Measurements from ENCODE around the gene WDR27.

The WDR27 gene

DNA sequence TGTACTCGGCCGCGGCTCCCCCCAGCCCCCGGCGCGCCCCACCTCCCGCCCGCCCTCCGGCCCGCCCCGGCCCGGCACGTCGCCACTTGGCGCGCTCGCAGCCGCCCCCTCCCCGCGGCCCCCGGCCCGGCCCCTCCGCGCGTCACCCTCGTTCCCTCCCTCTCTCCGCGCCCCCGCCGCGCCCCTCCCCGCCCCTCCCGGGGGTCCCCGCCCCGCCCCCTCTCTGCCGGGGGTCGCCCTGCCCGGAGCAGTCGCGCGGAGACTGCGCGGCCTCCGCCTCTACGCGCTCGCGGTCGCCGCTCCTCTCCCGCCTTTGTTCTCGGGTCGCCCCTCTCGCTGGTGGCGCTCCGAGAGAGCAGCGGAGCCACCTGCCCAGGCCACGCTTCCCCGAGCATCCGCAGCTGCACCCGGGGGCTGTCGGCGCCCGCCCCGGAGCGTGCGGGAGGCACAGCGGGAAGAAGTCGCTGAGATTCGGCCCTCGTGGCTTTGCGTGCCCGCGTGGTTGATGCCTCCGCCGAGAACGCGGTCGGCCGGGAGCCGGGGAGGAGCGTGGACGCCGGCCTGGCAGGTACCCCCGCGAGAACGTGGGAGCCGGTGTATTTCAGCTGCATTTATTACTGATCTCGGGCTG, 22.8 kb upstream of the WDR27 start, which contains the start of gene PHF10:
PHF10 (minus strand) TSS at position 7 of the 631 bp plus-strand sequence. CDS start 569 bp downstream, outside the sequence.
- Histone ChIP-seq H3K4me3 (ENCODE audit: low read length in 2 of 2) (peak within 1 kb of the TSS; percentile 80 to 84), H3K27me3 (ENCODE audit: control insufficient read depth in 1 of 2, insufficient read depth in 2 of 2, low read length in 2 of 2) (no peaks in the 10 kb centered on the region), H3K36me3 (ENCODE audit: control insufficient read depth in 2 of 2, insufficient read depth in 2 of 2, low read length in 2 of 2) (no peaks in the 10 kb centered on the region), H3K9ac (ENCODE audit: low read length in 2 of 2) (peak within 1 kb of the TSS; percentile 75 to 84), H3K4me1 (ENCODE audit: control insufficient read depth, insufficient read depth, low read length) (peaks cover 8% of the 10 kb centered on the region), H3K9me3 (ENCODE audit: control insufficient read depth in 2 of 2, low read length in 2 of 2) (no peaks in the 10 kb centered on the region), H3K27ac (ENCODE audit: low read length) (peak within 1 kb of the TSS; percentile 70)

DNA sequence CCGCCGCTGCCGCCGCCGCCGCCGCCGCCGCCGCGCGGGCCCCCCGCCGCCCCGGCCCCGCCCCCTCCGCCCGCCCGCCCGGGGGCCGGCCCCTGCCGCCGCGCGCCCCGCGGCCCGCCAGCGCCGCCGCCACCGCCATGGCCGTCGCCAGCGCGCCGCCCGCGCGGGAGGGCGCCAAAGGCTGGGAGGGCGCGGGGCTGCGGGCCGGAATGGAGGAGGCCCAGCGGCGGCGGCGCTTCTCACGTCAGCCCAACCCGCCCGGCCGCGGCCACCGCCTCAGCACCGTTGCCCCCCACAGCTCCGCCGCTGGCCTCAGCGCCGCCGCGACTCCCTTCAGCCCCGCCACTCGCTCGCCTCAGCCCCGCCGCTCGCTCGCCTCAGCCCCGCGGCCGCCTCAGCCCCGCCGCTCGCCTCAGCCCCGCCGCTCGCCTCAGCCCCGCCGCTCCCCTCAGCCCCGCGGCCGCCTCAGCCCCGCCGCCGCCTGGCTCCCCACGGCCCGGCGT, 22.2 kb upstream of the WDR27 start:
- H3K27me3 ChIP-seq (ENCODE audit: control insufficient read depth in 1 of 2, insufficient read depth in 2 of 2, low read length in 2 of 2) = no peaks in the 10 kb centered on the region
- peaks cover 8% of the 10 kb centered on the region for H3K4me1 ChIP-seq (ENCODE audit: control insufficient read depth, insufficient read depth, low read length)
- no peak overlapping the region for H3K27ac ChIP-seq (ENCODE audit: low read length)
- H3K4me3 ChIP-seq (ENCODE audit: low read length in 2 of 2) = peak overlapping the region in 1 of 2 donors; percentile 64
- H3K9me3 ChIP-seq (ENCODE audit: control insufficient read depth in 2 of 2, low read length in 2 of 2) = no peaks in the 10 kb centered on the region
- no peaks in the 10 kb centered on the region for H3K36me3 ChIP-seq (ENCODE audit: control insufficient read depth in 2 of 2, insufficient read depth in 2 of 2, low read length in 2 of 2)
- H3K9ac ChIP-seq (ENCODE audit: low read length in 2 of 2) = no peak overlapping the region

DNA sequence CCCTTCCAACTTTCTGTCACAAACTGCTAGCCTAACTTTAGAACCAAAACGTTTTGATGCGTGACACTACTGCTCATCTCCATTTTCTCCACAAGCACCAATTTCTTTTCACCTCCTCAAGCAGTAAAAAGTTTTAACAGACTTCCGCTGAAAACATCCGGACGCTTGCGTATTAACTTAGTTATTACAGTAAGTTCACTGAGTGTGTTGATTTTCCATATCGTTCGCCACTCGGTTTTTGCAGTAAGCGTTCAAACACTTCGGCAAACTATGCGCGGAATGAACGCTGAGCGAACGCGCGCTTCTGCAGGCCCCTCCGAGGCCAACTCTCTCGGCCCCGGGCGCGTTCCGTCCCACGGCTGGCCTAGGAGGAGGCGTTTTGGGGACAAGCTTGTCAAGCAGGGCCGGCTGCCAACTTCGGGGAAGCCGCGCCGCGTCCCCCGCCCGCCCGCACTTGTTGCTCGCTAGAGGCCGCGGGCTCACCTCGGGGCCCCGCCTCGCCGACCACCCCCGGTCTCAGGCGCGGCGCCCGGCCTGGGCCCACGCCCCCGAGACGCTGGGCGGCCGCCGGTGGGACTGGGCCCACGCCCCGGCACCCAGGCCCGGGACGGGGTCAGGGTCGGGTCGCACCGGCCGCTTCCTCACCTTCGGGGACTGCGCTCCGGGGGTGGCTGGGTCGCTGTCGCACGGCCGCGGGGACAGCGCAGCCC, 21.5 kb upstream of the WDR27 start:
- peak overlapping the region; percentile 70 for H3K27ac ChIP-seq (ENCODE audit: low read length)
- H3K9ac ChIP-seq (ENCODE audit: low read length in 2 of 2) = peak overlapping the region; percentile 66 to 84
- H3K36me3 ChIP-seq (ENCODE audit: control insufficient read depth in 2 of 2, insufficient read depth in 2 of 2, low read length in 2 of 2) = no peaks in the 10 kb centered on the region
- H3K4me1 ChIP-seq (ENCODE audit: control insufficient read depth, insufficient read depth, low read length) = peaks cover 8% of the 10 kb centered on the region
- peak overlapping the region; percentile 80 to 84 for H3K4me3 ChIP-seq (ENCODE audit: low read length in 2 of 2)
- H3K27me3 ChIP-seq (ENCODE audit: control insufficient read depth in 1 of 2, insufficient read depth in 2 of 2, low read length in 2 of 2) = no peaks in the 10 kb centered on the region
- H3K9me3 ChIP-seq (ENCODE audit: control insufficient read depth in 2 of 2, low read length in 2 of 2) = no peaks in the 10 kb centered on the region

DNA sequence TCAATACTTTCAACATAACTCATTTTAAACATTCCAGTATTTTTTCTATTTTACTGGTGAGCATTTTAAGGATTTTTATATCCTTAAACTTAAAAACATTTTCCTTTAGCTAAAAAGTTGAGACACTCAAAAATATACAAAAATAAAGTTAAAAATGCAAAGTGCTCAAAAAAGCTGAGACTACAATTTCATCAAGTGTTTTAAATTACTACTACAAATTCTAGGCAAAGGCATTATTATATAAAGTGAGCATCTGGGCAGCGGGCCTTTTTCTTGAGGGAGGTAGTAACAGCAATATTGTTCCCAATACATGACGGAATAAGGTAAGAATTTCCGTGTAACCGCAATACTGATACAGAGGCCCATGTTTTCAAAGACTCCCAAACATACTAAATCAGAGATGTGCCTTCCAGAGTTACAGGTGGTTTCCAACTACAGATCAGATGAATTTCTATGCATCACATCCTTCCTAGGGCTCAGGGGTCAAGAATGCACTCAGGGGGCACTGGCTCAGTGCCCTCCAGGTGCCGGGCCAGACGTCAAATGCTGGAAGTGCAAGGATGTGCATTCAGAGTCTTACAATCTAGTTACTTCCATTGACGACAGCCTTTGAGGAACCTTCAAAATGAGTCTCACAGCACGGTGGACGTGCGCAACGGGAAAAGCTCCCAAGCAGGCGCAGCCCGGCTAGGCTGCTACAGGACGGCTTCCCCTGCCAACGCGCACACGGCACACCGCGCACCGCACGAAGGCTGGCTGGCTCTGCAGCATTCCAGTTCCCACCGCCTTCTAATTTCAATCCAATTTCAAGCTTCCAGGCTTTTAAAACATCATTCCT, 20.8 kb upstream of the WDR27 start:
- Histone ChIP-seq H3K36me3 (ENCODE audit: control insufficient read depth in 2 of 2, insufficient read depth in 2 of 2, low read length in 2 of 2) (no peaks in the 10 kb centered on the region), H3K4me1 (ENCODE audit: control insufficient read depth, insufficient read depth, low read length) (peaks cover 8% of the 10 kb centered on the region), H3K27me3 (ENCODE audit: control insufficient read depth in 1 of 2, insufficient read depth in 2 of 2, low read length in 2 of 2) (no peaks in the 10 kb centered on the region), H3K9ac (ENCODE audit: low read length in 2 of 2) (peak overlapping the region; percentile 66 to 84), H3K27ac (ENCODE audit: low read length) (peak overlapping the region; percentile 70), H3K4me3 (ENCODE audit: low read length in 2 of 2) (peak overlapping the region; percentile 80 to 84), H3K9me3 (ENCODE audit: control insufficient read depth in 2 of 2, low read length in 2 of 2) (no peaks in the 10 kb centered on the region)

DNA sequence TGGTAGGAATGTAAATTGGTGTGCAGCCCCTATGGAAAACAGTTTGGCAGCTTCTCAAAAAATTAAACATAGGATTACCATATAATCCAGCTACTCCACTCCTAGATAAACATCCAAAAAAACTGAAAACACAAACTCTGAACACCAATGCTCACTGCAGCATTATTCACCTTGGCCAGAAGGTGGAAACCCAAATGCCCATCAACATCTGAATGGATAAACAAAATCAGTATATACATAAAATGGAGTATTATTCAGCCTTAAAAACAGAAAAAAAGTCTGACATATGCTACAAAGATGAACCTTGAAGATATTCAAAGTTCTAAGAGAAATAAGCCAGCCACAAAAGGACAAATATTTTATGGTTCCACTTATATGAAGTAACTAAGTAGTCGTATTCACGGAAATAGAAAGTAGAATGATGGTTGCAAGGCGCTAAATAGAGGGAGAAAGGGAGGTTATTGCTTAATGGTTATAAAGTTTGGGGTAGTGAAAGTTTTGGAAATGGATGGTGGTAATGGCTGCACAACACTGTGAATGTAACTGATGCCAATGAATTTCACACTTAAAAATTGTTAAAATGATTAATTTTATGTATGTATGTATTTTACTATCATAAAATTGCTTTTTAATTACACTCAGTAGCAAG, 18.5 kb upstream of the WDR27 start:
- Histone ChIP-seq H3K27ac (ENCODE audit: low read length) (no peak overlapping the region), H3K4me1 (ENCODE audit: control insufficient read depth, insufficient read depth, low read length) (peaks cover 7% of the 10 kb centered on the region)

DNA sequence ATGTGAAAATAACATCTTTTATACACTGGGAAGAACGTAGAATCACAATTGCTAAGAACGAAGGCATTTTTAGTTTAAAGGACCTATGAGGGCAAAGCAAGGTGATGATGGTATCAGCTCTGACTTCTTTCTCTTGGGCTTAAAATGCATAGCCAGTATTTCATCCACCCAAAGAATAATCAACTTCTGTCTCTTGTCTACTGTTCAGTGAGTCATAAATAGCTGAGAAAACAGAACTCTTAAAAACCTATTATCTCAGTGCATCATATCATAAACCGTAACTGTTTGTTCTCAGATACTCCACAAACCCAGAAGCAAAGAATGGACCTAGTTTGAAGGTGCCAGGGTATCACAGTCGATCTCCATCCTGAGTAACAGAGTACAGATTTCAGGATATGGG, 17.3 kb upstream of the WDR27 start:
- Histone ChIP-seq H3K9me3 (ENCODE audit: control insufficient read depth in 2 of 2, low read length in 2 of 2) (no peaks in the 10 kb centered on the region), H3K36me3 (ENCODE audit: control insufficient read depth in 2 of 2, insufficient read depth in 2 of 2, low read length in 2 of 2) (peaks cover 5 to 20% of the 10 kb centered on the region in 2 donors), H3K9ac (ENCODE audit: low read length in 2 of 2) (no peak overlapping the region), H3K4me3 (ENCODE audit: low read length in 2 of 2) (no peak overlapping the region), H3K27ac (ENCODE audit: low read length) (no peak overlapping the region), H3K27me3 (ENCODE audit: control insufficient read depth in 1 of 2, insufficient read depth in 2 of 2, low read length in 2 of 2) (no peaks in the 10 kb centered on the region), H3K4me1 (ENCODE audit: control insufficient read depth, insufficient read depth, low read length) (peaks cover 5% of the 10 kb centered on the region)

More for the DNA sequence above, 18.5 kb upstream of the WDR27 start:
- H3K9me3 ChIP-seq (ENCODE audit: control insufficient read depth in 2 of 2, low read length in 2 of 2) = no peaks in the 10 kb centered on the region
- H3K27me3 ChIP-seq (ENCODE audit: control insufficient read depth in 1 of 2, insufficient read depth in 2 of 2, low read length in 2 of 2) = no peaks in the 10 kb centered on the region
- H3K9ac ChIP-seq (ENCODE audit: low read length in 2 of 2) = no peak overlapping the region
- H3K36me3 ChIP-seq (ENCODE audit: control insufficient read depth in 2 of 2, insufficient read depth in 2 of 2, low read length in 2 of 2) = peaks cover 5 to 10% of the 10 kb centered on the region in 2 donors
- H3K4me3 ChIP-seq (ENCODE audit: low read length in 2 of 2) = no peak overlapping the region

DNA sequence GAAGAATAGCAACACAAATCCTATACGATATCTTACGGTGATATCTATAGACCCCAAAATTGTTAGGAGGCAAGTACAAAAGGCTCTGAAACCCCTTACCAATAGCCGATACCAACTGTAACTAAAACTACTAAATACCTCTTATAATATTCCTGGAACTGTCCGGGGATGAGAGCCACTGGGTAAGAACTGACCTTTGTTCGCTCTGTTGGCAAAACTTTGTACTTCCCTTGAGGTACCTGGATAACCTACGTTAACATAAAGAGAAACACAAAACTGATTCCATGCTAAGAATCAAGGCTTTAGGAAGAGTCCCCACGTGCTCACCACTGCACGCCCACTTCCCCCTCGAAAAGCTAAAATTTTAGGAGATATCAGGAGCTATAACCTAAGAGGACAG, 12.8 kb upstream of the WDR27 start:
- Histone ChIP-seq H3K27me3 (ENCODE audit: control insufficient read depth in 1 of 2, insufficient read depth in 2 of 2, low read length in 2 of 2) (no peaks in the 10 kb centered on the region), H3K36me3 (ENCODE audit: control insufficient read depth in 2 of 2, insufficient read depth in 2 of 2, low read length in 2 of 2) (peaks cover 9 to 50% of the 10 kb centered on the region in 2 donors), H3K9ac (ENCODE audit: low read length in 2 of 2) (no peak overlapping the region), H3K27ac (ENCODE audit: low read length) (no peak overlapping the region), H3K4me3 (ENCODE audit: low read length in 2 of 2) (no peak overlapping the region), H3K9me3 (ENCODE audit: control insufficient read depth in 2 of 2, low read length in 2 of 2) (no peaks in the 10 kb centered on the region), H3K4me1 (ENCODE audit: control insufficient read depth, insufficient read depth, low read length) (no peaks in the 10 kb centered on the region)

DNA sequence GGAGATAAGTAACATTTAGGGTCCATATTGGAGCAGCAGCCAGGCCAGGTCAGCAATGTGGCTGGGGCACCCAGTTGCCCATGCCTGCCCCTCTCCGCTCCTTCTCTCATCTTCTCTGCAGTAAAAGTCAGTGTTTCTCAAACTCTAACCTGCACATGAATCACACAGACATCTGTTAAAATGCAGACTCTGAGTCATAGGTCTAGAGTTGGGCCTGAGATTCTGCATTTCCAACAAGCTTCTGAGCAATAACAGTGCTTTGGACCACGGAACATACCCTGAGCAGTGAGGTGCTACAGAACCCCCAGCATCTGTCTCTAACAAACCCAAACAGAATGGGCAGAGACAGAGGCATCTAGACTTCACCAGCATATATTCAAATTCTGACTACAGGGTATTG, 12.3 kb upstream of the WDR27 start:
- Histone ChIP-seq H3K36me3 (ENCODE audit: control insufficient read depth in 2 of 2, insufficient read depth in 2 of 2, low read length in 2 of 2) (peaks cover 9 to 53% of the 10 kb centered on the region in 2 donors), H3K4me1 (ENCODE audit: control insufficient read depth, insufficient read depth, low read length) (no peaks in the 10 kb centered on the region), H3K27me3 (ENCODE audit: control insufficient read depth in 1 of 2, insufficient read depth in 2 of 2, low read length in 2 of 2) (no peaks in the 10 kb centered on the region), H3K27ac (ENCODE audit: low read length) (no peak overlapping the region), H3K9ac (ENCODE audit: low read length in 2 of 2) (no peak overlapping the region), H3K4me3 (ENCODE audit: low read length in 2 of 2) (no peak overlapping the region), H3K9me3 (ENCODE audit: control insufficient read depth in 2 of 2, low read length in 2 of 2) (no peaks in the 10 kb centered on the region)

DNA sequence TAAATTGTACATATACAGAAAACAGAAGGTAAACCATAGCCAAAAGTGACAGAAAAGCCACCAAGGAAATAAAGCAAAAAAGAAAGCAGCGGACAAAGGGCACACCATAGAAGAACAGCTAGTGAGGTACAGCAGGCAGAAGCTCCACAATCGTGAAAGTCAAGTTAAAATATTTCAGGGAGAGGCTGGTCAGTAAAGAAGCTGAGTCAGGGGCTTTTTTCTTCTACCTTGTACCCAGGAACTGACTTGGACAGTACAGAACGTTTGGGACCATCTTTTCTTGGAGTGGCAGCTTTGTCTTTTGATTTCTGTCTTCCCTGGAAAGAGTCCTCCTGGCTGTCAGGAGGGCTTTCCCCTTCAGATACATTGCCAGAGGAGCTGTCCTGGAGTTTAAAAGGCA, 8.2 kb upstream of the WDR27 start:
- H3K27ac ChIP-seq (ENCODE audit: low read length) = no peak overlapping the region

DNA sequence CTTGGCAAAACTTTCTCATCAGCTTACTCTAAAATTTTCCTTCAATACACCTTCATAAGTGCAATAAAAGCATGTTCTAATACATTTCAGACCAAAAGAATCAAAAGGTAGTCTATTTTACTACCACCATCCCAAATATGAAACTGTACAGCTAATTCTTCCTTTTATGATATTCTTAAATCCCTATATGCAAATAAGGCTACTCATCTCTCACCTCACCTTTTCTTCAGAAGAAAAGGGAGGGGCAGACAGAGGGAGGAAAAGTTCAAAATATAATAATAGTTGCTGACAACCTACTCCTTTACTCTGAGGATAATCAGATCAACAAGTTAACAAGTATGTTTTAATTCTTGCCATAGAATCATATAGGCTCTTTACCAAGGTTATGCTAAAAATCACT, 7.5 kb upstream of the WDR27 start:
- Histone ChIP-seq H3K4me1 (ENCODE audit: control insufficient read depth, insufficient read depth, low read length) (peaks cover under 1% of the 10 kb centered on the region), H3K36me3 (ENCODE audit: control insufficient read depth in 2 of 2, insufficient read depth in 2 of 2, low read length in 2 of 2) (peaks cover 7 to 40% of the 10 kb centered on the region in 2 donors), H3K27me3 (ENCODE audit: control insufficient read depth in 1 of 2, insufficient read depth in 2 of 2, low read length in 2 of 2) (no peaks in the 10 kb centered on the region), H3K4me3 (ENCODE audit: low read length in 2 of 2) (no peak overlapping the region), H3K27ac (ENCODE audit: low read length) (no peak overlapping the region), H3K9ac (ENCODE audit: low read length in 2 of 2) (no peak overlapping the region), H3K9me3 (ENCODE audit: control insufficient read depth in 2 of 2, low read length in 2 of 2) (no peaks in the 10 kb centered on the region)

More for the DNA sequence above, 8.2 kb upstream of the WDR27 start:
- Histone ChIP-seq H3K36me3 (ENCODE audit: control insufficient read depth in 2 of 2, insufficient read depth in 2 of 2, low read length in 2 of 2) (peaks cover 4 to 47% of the 10 kb centered on the region in 2 donors), H3K9me3 (ENCODE audit: control insufficient read depth in 2 of 2, low read length in 2 of 2) (no peaks in the 10 kb centered on the region), H3K4me3 (ENCODE audit: low read length in 2 of 2) (no peak overlapping the region), H3K4me1 (ENCODE audit: control insufficient read depth, insufficient read depth, low read length) (no peaks in the 10 kb centered on the region), H3K27me3 (ENCODE audit: control insufficient read depth in 1 of 2, insufficient read depth in 2 of 2, low read length in 2 of 2) (no peaks in the 10 kb centered on the region), H3K9ac (ENCODE audit: low read length in 2 of 2) (no peak overlapping the region)

Data from stomach smooth muscle (tissue), 2 donors.